Endothelial cell (in vitro differentiated cells): ENCODE data around the gene CSTF3. TPM values are rescaled to one million over a fixed set of nuclear protein-coding genes. Genes with fewer than 3 reads are reported as not detected.

Experiments used
- DNase-seq: peaks from one replicate; pipeline ENCODE4 v3.0.0; 2021; ENCODE audit warnings: low spot score
- H3K27ac Mint-ChIP-seq: one replicate; pipeline ENCODE4 v1.8.0; 2021; ENCODE audit warnings: mixed read lengths, inconsistent platforms; ENCODE audit not compliant: unreplicated experiment
- H3K27me3 Mint-ChIP-seq: one replicate; pipeline ENCODE4 v1.8.0; 2021; ENCODE audit warnings: mild to moderate bottlenecking, moderate library complexity, mixed read lengths, inconsistent platforms; ENCODE audit not compliant: unreplicated experiment
- H3K36me3 Mint-ChIP-seq: one replicate; pipeline ENCODE4 v1.8.0; 2021; ENCODE audit warnings: mild to moderate bottlenecking, low read depth, mixed read lengths, inconsistent platforms; ENCODE audit not compliant: unreplicated experiment
- H3K4me1 Mint-ChIP-seq: one replicate; pipeline ENCODE4 v1.8.0; 2021; ENCODE audit warnings: mild to moderate bottlenecking, mixed read lengths, inconsistent platforms; ENCODE audit not compliant: unreplicated experiment
- H3K4me3 Mint-ChIP-seq: one replicate; pipeline ENCODE4 v1.8.0; 2021; ENCODE audit warnings: mild to moderate bottlenecking, mixed read lengths, inconsistent platforms; ENCODE audit not compliant: unreplicated experiment
- H3K9me3 Mint-ChIP-seq: one replicate; pipeline ENCODE4 v1.8.0; 2021; ENCODE audit warnings: mixed read lengths, inconsistent platforms; ENCODE audit not compliant: unreplicated experiment
- CTCF ChIP-seq: fragments of 200-600 bp; sonication (generic); IDR thresholded peaks from one replicate; pipeline ENCODE4 v1.5.0; 2021; ENCODE audit warnings: antibody characterized with exemption; ENCODE audit not compliant: unreplicated experiment
- total RNA-seq: library from RNA; stranded (reverse); fragmentation: NEBNext Ultra II Directional; extraction: Animal tissue kit (Norgen Biotek cat#: 25700); gene quantifications from one replicate; pipeline ENCODE4 v1.2.1, GENCODE V29; 2021; ENCODE audit not compliant: unreplicated experiment

The CSTF3 gene
- total RNA-seq, 1 donor from 2014 or later = 23.0 TPM

DNA sequence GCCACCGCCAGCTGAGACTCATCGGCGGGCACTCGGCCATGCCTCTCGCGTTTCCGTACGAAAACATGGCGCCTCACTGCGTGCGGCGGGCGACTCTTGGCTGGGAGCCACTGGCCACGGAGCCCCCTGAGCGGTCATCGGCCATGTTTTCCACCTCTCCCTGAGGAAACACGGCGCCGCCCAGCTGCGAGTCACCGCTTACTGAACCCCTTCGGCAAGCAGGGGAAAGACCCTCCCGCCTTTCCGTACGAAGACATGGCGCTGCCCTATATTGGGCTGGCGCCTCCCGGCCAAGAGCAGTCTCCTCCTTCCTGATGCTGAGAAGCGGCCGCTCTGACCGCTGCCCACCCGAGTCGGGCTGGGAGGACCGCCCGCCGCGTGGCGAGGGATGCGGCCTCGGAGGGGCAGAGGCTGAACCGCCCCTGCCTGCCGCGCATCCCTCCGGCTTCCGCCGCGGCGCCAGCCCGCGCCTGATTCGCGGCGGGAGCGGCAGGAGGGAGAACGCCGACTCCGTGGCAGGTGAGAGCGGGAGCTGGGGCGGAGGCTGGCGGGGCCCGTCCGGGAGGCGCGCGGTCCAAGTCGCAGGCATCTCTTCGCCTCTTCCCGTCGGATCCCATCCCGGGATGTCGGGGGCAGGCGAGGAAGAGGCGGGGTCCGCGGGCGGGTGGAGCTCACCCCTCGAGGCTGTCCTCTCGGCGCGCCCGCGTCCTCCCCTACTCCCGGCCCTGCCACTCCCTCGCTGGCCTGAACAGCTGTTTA lies 121.8 kb downstream of the CSTF3 start, which contains the start of gene TCP11L1:
Gene TCP11L1 (plus strand): TSS at position 299 of the 759 bp plus-strand sequence. CDS start 4,202 bp downstream, outside the sequence.
- no peak for TF ChIP-seq CTCF
- peak; percentile 85 for DNase-seq
- Mint-ChIP-seq H3K27me3 (peaks cover 6% of the 10 kb centered on the region), H3K27ac (peak within 1 kb of the TSS; percentile 86), H3K4me3 (peak within 1 kb of the TSS; percentile 89), H3K36me3 (peaks cover 2% of the 10 kb centered on the region), H3K9me3 (no peaks in the 10 kb centered on the region), H3K4me1 (peaks cover 8% of the 10 kb centered on the region)

DNA sequence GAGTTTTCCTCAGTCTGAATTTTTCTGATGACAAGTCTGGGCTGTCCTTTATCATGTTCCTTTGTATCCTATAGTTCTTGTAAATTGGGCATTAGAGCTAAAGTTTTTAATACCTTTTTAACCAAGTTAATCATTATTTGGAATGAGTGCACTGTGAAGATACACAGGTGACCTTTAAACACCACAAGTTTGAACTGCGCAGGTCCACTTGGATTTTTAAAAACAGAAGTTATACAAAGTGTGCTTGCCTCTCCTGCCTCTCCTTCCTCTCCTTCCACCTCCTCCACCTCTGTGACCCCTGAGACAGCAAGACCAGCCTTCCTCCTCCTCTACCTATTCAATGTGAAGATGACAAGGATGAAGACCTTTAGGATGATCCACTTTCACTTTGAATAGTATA lies 126.3 kb downstream of the CSTF3 start:
- no peaks in the 10 kb centered on the region for H3K4me1 Mint-ChIP-seq
- no peaks in the 10 kb centered on the region for H3K27me3 Mint-ChIP-seq
- no peaks in the 10 kb centered on the region for H3K36me3 Mint-ChIP-seq
- no peak for TF ChIP-seq CTCF
- no peak overlapping the region for H3K4me3 Mint-ChIP-seq
- no peak for DNase-seq
- H3K27ac Mint-ChIP-seq = no peak overlapping the region
- H3K9me3 Mint-ChIP-seq = no peaks in the 10 kb centered on the region

Other genes starting within 250 kb of the CSTF3 start
- gene DEPDC7, start 145.6 kb downstream of the CSTF3 start, total RNA-seq = 0.74 TPM
- 26.2 TPM for gene TCP11L1, start 121.9 kb downstream of the CSTF3 start, total RNA-seq
- 70.2 TPM for gene HIPK3, start 95.9 kb upstream of the CSTF3 start, total RNA-seq
- gene KIAA1549L, start 214.6 kb upstream of the CSTF3 start, total RNA-seq = 9.4 TPM